HEK293 (cell line): Measurements from ENCODE around the gene ZG16.

ENCODE experiments used
- ATF2 ChIP-seq: fragments of 450-650 bp; formaldehyde crosslinking; IDR thresholded peaks from 2 replicates; pipeline ENCODE4 v1.5.1; 2016; ENCODE audit warnings: missing biosample characterization, missing genetic modification characterization, low read depth
- CTCF ChIP-seq: fragments of 450-650 bp; formaldehyde crosslinking; IDR thresholded peaks from 2 replicates; pipeline ENCODE4 v1.5.1; 2016; ENCODE audit warnings: missing biosample characterization, missing genetic modification characterization
- ZBTB7A ChIP-seq: fragments of 450-650 bp; formaldehyde crosslinking; IDR thresholded peaks from 2 replicates; pipeline ENCODE4 v1.5.1; 2016; ENCODE audit warnings: low read depth, missing biosample characterization, missing genetic modification characterization
- ZNF140 ChIP-seq: fragments of 450-650 bp; formaldehyde crosslinking; IDR thresholded peaks from 2 replicates; pipeline ENCODE4 v1.5.1; 2016; ENCODE audit warnings: missing biosample characterization, missing genetic modification characterization
- ZNF202 ChIP-seq: fragments of 450-650 bp; formaldehyde crosslinking; IDR thresholded peaks from 2 replicates; pipeline ENCODE4 v1.5.1; 2016; ENCODE audit warnings: missing biosample characterization, missing genetic modification characterization, borderline replicate concordance
- ZSCAN18 ChIP-seq: fragments of 450-650 bp; formaldehyde crosslinking; IDR thresholded peaks from 2 replicates; pipeline ENCODE4 v1.5.1; 2016; ENCODE audit warnings: missing biosample characterization, missing genetic modification characterization

DNA sequence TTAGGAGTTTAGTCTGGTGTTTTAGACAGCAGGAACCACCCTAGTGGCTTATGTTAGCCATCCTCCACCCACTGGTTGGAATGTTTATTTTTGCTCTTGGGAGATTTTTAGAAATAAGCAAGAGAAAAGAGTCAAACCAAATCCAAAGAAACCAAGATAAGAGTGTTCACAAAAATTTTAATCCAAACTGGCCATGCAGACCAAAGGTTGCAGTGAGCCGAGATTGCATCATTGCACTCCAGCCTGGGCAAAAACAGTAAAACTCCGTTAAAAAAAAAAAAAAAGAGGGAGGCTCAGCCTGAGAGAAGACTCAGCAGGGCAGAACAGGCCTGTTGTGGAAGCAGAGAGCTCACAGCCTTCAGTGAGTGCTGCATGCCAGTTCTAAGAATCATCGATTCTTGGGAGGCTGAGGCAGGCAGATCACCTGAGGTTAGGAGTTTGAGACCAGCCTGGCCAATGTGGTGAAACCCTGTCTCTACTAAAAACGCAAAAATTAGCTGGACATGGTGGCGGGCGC is 20.0 kb upstream of the ZG16 start:
- TF ChIP-seq CTCF (tag by site-specific recombination) (no peak), ZBTB7A (tag by site-specific recombination) (no peak), ZNF202 (no peak), ZSCAN18 (tag by site-specific recombination) (no peak), ATF2 (tag by site-specific recombination) (no peak), ZNF140 (tag by site-specific recombination) (no peak)
